NCI-H524 (cell line): ENCODE data around the gene OSMR.

ENCODE experiments used
- DNase-seq, 2 experiments: peaks; one replicate each; lab custom pipeline; 2025; lab: John Stamatoyannopoulos, UW

OSMR gene

DNA sequence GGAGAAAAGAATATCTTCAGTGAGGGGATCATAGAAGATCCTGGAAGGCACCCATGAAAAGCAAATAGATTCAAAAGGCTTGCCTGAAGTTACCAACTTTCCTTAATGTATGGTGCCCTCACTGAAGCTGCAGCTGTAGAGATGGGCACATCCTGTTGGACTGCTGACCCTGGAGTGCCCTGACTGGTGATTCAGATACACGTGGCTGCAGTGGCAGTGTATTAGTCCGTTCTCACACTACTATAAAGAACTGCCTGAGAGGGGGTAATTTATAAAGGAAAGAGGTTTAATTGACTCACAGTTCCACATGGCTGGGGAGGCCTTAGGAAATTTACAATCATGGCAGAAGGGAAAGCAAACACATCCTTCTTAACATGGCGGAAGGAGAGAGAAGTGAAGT lies 80.3 kb downstream of the OSMR start:
- no peak for DNase-seq

GRCh38 chr5:38927470-38927869 lies 81.7 kb downstream of the OSMR start:
- no peak for DNase-seq

DNA sequence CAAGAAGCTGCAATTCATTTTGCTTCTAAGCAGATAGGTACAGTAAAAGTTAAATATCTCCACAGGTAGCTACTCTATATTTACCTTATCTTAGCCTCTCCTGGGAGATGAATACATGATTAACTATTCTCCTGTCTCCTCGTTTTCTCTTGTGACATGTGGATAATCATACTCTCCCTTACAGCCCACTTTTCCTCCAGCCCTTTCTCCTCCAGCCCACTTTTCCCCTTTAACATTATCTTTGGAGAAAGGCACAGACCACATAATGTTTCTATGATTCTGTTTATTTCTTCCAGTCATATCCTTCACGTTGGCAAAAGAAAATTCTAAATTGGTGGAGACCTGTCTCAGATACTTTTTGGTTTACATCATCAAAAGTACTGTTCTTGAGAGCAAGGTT lies 84.0 kb downstream of the OSMR start:
- no peak for DNase-seq

- no peak for DNase-seq
Measured at GRCh38 chr5:38931731-38932130, 85.9 kb downstream of the OSMR start.

GRCh38 chr5:38932854-38933408 lies 87.1 kb downstream of the OSMR start:
- no peak for DNase-seq

DNA sequence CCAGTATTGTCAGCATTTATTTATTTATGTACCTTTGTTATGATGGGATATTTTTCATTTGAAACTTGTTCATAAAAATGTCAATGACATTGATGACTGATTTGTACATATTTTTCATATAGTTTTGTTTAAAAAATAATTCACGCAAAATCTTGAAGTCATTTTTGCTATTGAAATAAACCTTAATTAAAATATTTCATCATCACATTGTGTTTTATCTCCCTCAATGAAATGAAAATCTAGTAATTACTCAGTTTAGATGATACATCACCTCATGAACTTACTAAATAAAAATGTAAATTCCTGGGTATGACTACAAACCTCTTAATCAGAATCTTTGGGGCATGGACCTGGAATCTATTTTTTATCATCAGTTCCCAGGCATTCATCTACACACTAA lies 89.6 kb downstream of the OSMR start:
- no peak for DNase-seq

DNA sequence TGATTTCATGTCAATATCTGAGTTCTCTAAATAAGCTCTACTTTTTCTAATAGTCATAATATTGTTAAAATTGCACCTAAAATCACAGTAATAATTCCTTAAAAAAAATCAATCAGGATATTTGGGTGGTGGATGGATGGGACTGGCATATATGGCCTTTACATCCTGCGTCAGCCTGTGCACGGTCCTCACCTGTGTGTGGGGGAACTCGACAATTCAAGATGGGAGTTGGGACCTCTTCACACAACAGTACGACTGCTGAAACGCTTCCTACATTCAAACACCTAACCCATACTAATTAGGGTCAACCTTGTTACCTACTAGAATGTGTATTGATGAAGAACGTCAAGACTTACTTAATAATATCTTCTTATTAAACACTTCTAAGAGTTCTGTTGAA lies 90.5 kb downstream of the OSMR start:
- DNase-seq = no peak

GRCh38 chr5:38938424-38938823 lies 92.6 kb downstream of the OSMR start:
- no peak for DNase-seq

DNA sequence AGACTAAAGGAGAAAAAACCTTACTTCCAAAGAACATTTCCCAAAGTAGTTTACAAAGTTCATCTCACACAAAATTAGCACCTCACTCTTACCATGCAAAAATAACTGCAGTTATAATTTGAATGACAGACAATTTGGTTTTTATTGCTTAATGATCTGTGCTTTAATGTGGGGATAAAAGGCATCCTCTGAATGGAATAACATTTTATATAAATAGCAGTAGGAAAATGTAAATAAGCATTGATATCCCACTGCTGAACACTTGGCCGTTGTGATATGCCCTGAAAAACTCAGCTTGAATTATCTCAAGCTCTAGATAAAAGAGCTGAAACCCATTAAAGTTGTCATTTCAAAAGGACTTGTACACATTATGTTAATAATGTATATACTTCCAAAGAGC lies 93.2 kb downstream of the OSMR start:
- no peak for DNase-seq

GRCh38 chr5:38940230-38940858 lies 94.5 kb downstream of the OSMR start:
- DNase-seq = no peak

- no peak for DNase-seq
Measured at GRCh38 chr5:38941912-38942311, 96.1 kb downstream of the OSMR start.

DNA sequence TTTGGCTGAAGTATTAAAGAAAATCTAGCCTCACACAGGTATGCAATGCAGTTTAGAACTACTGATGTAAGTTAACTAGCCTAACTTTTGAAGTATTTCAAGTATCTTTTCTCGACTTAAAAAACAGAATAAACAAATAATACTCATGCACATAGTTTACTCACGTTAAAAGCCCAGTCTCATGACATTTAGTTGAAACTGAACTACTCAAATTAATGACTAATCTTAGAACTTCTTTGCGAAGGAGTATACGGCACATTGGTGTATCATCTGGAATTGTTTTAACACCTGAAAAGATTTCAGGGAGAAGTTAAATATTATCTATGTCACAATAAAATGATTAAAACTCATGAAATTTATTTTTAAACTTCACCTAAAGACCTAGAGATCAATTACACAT lies 98.5 kb downstream of the OSMR start:
- no peak for DNase-seq

- no peak for DNase-seq
Measured at GRCh38 chr5:38948501-38948900, 102.7 kb downstream of the OSMR start.

DNA sequence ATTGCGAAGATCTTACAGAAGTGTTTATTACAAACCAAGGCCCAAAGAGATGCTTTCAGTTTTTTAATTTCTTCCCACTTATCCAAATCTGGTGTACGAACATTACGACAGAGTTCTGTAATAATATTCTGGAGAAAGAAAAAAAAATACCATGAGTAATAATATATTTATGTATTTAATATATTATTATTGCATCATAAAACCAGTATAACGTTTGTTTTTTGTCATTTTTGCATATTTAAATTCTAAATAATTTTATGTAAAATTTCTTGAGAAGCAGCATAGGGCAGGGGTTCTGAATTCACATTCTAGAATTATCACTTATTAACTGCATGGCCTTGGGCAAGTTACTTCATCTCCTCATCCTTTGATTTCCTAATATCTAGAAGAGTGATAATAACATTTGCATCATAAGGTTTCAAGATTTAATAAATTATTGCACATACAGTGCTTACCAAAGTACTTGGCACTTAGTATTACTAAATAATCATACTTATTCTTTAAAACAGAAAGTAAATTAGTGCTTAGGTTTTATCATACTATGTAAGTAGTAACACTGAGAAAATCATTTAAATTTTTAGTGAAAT lies 107.7 kb downstream of the OSMR start:
- DNase-seq = no peak

DNA sequence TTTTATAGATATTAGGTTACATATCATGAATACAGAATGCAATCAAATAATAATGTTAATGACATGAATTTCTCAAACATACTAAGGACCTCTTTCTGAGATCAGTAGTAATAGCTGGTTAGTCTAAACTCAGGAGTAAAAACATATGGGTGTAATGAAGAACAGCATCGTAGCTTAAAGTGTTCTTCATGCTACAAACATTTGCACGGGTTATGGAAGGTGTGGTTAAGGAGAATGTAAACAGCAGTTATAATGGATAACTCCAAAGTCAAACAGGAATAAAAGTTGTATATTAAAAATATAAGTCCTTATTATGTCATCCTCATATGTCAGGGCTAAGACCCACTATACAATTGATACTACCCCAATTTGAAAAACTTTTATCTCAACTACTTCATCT lies 115.9 kb downstream of the OSMR start:
- no peak for DNase-seq

DNA sequence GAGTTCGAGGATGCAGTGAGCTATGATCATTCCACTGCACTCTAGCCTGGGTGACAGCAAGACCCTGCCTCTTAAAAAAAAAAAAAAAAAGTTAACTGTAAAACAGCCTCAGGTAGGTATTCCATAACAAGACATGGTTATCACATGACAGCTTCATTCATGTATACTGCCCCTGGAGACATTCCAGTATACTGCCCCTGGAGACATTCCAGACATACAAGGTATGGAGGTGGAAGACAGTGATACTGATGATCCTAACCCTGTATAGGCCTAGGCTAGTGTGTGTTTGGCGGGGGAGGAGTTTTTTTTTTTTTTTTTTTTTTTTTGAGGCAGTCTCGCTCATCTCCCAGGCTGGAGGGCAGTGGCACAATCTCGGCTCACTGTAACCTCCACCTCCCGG lies 122.9 kb downstream of the OSMR start:
- no peak for DNase-seq

- no peak for DNase-seq
Measured at GRCh38 chr5:38978036-38978435, 132.2 kb downstream of the OSMR start.

- DNase-seq = no peak
Measured at GRCh38 chr5:38979535-38979934, 133.7 kb downstream of the OSMR start.
